ENCODE data around the gene DCAF15.

GRCh38 chr19:13909430-13909829 lies 42.9 kb upstream of the DCAF15 start:
- no peak for TF ChIP-seq CTCF (IDR thresholded peaks at IDR 0.05)
- TF ChIP-seq ZFX (IDR thresholded peaks at IDR 0.05; ENCODE audit: borderline replicate concordance): no peak
